ENCODE measurements around the gene PCMTD2.

PCMTD2 gene

GRCh38 chr20:64242797-64243475 lies 12.6 kb upstream of the PCMTD2 start:
- peaks cover 47% of the 10 kb centered on the region for H3K27me3 ChIP-seq
- H3K9me3 ChIP-seq, result no peaks in the 10 kb centered on the region
- no peak overlapping the region for H3K27ac ChIP-seq
- no peak overlapping the region for H3K4me3 ChIP-seq (ENCODE audit: low read depth in 1 of 2, low read length in 1 of 2)
- no peak for TF ChIP-seq CTCF (IDR thresholded peaks at IDR 0.05)
- no peaks in the 10 kb centered on the region for H3K36me3 ChIP-seq
- no peaks in the 10 kb centered on the region for H3K4me1 ChIP-seq (ENCODE audit: control insufficient read depth in 1 of 2, insufficient read depth in 1 of 2, low read depth in 1 of 2, low read length in 1 of 2)

GRCh38 chr20:64244281-64244805 lies 11.2 kb upstream of the PCMTD2 start:
- Histone ChIP-seq H3K27ac (no peak overlapping the region), H3K4me3 (ENCODE audit: low read depth in 1 of 2, low read length in 1 of 2) (no peak overlapping the region), H3K27me3 (peaks cover 60% of the 10 kb centered on the region), H3K4me1 (ENCODE audit: control insufficient read depth in 1 of 2, insufficient read depth in 1 of 2, low read depth in 1 of 2, low read length in 1 of 2) (no peaks in the 10 kb centered on the region), H3K36me3 (no peaks in the 10 kb centered on the region), H3K9me3 (no peaks in the 10 kb centered on the region)
- no peak for TF ChIP-seq CTCF (IDR thresholded peaks at IDR 0.05)

- TF ChIP-seq CTCF (IDR thresholded peaks at IDR 0.05), result no peak
- Histone ChIP-seq H3K9me3 (no peaks in the 10 kb centered on the region), H3K4me1 (ENCODE audit: control insufficient read depth in 1 of 2, insufficient read depth in 1 of 2, low read depth in 1 of 2, low read length in 1 of 2) (no peaks in the 10 kb centered on the region), H3K4me3 (ENCODE audit: low read depth in 1 of 2, low read length in 1 of 2) (no peak overlapping the region), H3K27ac (no peak overlapping the region), H3K36me3 (no peaks in the 10 kb centered on the region), H3K27me3 (peaks cover 67% of the 10 kb centered on the region)
These were observed 10.5 kb upstream of the PCMTD2 start for GRCh38 chr20:64244870-64245603.

GRCh38 chr20:64245746-64246595 lies 9.6 kb upstream of the PCMTD2 start:
- H3K9me3 ChIP-seq, result no peaks in the 10 kb centered on the region
- H3K27me3 ChIP-seq, result peaks cover 76% of the 10 kb centered on the region
- no peaks in the 10 kb centered on the region for H3K4me1 ChIP-seq (ENCODE audit: control insufficient read depth in 1 of 2, insufficient read depth in 1 of 2, low read depth in 1 of 2, low read length in 1 of 2)
- no peak overlapping the region for H3K4me3 ChIP-seq (ENCODE audit: low read depth in 1 of 2, low read length in 1 of 2)
- H3K36me3 ChIP-seq, result no peaks in the 10 kb centered on the region
- H3K27ac ChIP-seq, result no peak overlapping the region
- no peak for TF ChIP-seq CTCF (IDR thresholded peaks at IDR 0.05)

- Histone ChIP-seq H3K27ac (no peak overlapping the region), H3K27me3 (peaks cover 84% of the 10 kb centered on the region), H3K9me3 (no peaks in the 10 kb centered on the region), H3K36me3 (no peaks in the 10 kb centered on the region), H3K4me3 (ENCODE audit: low read depth in 1 of 2, low read length in 1 of 2) (no peak overlapping the region), H3K4me1 (ENCODE audit: control insufficient read depth in 1 of 2, insufficient read depth in 1 of 2, low read depth in 1 of 2, low read length in 1 of 2) (no peaks in the 10 kb centered on the region)
- no peak for TF ChIP-seq CTCF (IDR thresholded peaks at IDR 0.05)
These were observed 8.8 kb upstream of the PCMTD2 start for GRCh38 chr20:64246616-64247306.
